Measurements from ENCODE around the gene RAB1A.

The RAB1A gene

DNA sequence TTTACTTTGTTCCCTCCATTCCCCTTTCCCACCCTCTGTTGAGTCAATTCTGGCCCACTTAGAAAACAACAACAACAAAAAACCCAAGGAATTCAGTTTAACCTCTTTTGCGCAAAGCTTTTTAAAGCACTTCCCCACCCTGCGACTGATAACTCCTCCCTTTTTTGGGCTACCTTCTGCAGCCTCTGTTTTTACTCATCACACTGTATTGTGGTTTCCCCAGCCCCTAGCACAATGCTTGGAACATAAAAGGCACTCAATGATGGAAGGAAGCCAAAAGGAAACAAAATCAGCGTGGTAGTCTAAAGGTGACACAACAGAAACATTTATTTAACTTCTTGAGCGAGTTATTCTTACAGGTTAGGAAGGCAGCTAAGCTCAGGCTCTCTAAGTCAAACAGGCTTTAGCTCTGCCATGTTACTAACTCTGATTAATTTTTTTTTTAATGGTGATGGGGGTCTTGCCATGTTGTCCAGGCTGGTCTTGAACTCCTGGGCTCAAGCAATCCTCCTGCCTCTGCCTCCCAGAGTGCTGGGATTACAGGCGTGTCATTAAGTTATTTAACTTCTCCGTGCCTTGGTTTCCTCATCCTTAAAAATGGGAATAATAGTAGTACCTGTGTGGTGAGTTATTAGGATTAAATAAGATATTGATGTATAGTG, 72.4 kb downstream of the RAB1A start:
- DNase-seq: peak; percentile 51 to 79

DNA sequence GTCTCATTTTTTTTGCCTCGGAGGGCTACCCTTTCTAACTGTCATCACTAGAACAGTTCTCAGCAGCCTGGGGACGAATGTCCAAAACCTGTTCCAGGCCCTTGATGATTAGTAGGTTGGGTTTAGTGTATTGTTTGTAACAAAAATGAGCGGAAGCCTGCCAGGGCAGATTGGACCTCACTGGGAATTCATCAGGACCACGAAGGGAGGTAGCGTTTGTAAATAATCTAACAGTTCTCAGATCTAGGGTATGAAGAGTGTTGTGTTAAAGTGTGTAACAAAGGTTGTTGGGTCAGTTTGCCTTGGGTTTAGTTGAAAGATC, 72.9 kb downstream of the RAB1A start:
- no peak for DNase-seq

DNA sequence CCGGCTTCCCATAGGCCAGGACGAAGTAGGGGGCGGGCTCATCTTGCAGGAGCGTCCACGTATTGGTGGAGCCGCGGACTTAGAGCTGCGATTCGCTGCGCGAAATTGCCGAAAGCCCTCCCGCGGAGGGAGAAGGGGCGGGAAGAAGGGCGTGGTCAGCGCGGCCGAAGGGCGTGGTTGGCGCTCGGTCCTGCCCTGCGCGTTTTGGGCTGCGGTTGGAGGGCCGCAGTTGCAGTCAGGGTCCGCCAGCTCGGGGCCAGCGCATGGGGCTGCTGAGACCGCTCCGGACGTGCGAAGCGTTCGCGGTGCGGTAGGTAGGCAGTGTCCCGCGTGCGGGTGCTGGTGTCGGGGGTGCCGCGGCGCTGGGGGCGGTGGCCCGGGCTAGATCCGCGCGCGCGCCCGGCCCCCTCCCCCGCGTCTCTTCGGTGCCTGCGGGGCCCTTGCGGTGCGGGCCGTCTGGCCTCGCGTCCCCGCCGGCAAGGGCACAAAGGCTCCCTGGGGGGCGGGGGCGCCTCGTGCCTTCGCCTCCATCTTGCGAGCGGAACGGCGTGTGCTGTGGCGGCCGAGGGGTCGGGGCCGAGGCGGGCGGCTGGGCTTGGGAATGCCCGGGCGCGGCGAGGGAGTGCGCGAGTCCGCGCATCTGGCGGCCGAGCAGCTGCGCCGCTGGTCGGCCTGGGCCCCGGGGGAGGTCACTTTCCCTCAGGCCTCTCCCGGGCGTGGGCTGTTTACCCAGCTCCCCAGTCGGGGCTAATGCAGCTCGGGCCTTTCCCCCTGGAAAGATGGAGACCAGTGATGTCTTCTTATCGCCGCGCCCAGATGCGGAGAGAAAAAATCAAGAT, 73.5 kb downstream of the RAB1A start, which contains the start of gene CEP68:
Gene CEP68 (plus strand): TSS at position 202 of the 839 bp plus-strand sequence. CDS start 13,029 bp downstream, outside the sequence.
- DNase-seq: peak; percentile 95 to 96

DNA sequence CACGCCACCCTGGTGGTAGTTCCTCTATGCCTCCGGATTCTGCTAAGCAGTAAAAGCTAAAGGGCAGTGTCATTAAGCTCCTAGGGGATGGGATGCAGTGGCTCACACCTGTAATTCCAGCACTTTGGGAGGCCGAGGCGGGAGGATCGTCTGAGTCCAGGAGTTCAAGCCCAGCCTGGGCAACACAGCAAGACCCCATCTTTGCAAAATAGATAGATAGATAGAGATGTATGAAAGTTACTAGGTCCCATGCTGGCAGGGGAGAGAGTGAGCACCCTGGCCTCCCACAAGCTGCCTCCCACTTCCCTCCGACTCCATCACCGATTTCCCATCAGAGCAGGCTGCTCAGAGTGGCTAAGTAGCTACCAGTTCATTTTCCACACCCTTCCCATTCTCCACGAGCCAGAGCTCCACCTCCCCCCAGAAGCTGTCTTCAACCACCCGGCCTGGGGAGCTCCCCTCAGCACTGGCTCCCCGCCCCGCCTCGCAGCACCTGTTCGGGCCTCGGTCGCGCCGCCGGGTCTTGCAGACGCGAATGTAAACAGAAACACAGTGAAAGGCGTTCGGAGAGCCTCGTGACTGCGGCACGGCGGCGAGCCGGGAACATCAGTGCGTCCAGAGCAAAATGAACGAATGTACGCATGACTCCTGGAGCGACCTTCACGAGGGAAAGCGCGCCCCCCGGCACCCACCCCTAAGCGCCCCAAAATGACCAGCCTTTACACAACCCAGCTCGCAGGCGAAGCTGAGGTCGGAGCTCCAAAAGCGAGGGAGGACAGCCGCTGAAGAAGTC, 74.3 kb downstream of the RAB1A start:
- peak in 1 of 2 donors; percentile 66 for DNase-seq

DNA sequence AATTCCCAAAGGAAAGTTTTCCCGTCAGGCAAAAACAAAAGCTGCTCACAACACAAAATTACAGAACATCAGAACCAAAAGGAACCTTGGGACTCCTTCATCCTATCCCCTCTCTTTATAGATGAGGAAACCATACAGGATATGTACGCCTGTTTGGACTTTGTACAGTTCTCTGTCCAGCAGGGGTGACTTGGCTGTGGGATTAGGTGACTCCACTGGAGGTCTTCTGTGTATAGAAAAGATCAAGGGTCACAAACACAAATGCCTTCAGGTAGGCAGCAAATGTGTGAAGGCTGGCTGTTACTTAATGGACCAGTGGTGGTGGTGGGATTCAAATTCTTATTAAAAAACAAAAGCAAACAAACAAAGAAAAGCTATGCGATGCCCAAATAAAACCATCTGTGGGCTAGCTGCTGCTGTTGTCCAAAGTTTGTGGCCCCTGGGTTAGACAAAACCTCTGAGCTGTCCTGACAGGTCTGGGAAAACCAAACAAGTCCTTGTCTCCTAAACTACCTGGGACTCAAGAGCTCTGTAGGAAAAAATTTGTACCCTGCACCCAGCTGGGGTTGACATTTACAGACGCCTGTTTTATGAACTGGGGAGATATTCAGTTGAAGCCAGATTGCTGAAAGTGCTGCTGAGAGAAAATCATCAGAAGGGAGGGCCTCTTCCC, 75.0 kb downstream of the RAB1A start:
- DNase-seq: no peak

DNA sequence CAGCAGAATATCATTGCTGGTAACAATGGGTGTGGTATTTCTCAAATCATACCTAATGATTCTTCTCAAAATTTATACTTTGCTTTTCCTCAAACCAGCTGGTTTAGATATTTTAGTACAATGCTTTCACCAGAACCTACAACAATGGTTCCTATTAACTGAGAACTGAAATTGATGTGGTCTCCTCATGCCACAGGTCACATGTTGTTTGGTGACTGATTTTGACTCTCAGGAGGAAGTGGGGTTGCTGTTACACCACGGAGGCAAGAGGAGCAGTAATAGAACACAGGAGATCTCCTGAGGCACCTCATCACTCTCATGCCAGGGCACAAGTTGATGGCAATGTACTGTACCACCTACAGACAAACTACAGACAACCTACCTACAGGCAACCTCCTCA, 76.7 kb downstream of the RAB1A start:
- peak; percentile 46 to 56 for DNase-seq

DNA sequence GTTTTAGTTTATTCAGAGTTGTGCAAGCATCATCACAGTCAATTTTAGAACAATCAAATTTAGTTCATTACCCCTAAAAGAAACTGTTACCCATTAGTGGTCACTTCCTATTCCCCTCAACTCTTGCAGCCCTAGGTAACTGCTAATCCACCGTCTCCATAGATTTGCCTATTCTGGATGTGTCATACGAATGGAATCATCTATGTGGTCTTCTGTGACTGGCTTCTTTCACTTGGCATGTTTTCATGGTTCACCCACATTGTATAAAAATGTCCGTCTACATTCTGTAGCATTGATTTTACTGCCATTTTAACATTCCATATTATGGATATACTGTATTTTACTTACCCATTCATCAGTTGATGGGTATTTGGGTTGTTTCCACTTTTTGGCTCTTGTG, 79.0 kb downstream of the RAB1A start:
- no peak for DNase-seq

DNA sequence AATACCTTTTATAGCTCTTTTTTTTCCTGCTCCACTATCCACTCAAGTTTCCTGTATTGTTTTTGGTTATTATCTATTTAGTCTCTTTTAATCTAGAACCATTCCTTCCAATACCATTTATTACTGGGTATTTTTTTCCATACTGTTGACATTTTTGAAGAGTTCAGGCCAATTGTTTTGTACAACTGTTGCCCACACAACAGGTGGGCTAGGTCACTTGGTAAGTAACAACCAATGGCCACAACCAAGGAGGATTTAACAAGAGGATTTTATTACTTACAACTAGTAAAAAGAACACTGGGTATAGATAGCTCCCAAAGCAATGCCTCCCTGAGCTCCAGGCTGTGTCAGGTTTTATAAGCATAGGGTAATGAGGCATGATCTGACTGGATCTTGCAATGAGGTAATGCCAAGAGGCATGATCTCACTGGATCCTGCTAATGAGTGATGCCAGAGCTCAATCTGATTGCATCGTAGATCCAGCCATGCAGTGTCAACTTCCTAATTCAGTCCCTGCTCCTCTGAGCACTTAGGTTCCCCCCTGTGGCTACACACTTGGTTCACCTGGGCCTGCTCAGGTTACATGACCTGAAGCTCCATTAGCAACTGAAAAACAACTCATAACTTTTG, 80.8 kb downstream of the RAB1A start:
- DNase-seq: no peak

DNA sequence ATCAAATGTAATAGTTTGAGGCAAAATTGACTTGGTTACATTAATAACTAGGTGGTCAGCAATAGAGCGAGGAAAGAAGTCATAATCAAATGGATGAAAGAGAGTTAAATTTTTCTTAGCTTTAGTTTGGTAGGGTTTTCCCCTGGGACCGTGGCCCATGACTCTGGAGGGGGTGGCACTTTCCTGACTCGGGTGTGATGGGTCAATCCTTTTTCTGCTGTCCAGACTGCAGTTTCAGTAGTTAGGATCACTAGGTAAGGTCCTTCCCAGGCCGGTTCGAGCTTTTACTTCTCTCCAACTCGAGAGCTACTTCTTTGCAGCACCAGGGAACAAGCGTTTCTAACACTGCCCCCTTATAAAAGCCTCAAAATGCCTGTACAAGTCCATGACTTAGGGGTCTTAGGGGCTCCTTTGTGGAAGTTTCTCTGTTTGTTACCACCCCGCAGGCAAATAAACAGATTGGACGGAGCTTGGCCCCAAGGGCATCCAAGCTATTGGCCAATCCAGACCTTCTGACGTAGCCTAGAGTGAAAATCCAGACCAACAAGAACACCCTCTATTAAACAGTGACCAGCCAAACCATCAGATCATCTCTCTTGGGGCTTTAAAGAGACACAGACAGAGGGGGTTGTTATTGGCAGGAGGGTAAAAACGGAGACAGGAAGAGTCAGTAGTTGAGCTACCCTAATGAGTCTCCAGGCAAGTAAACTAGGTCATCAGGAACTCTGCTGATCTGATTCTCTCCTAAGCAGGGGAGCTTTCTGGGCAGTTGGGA, 83.1 kb downstream of the RAB1A start:
- no peak for DNase-seq

DNA sequence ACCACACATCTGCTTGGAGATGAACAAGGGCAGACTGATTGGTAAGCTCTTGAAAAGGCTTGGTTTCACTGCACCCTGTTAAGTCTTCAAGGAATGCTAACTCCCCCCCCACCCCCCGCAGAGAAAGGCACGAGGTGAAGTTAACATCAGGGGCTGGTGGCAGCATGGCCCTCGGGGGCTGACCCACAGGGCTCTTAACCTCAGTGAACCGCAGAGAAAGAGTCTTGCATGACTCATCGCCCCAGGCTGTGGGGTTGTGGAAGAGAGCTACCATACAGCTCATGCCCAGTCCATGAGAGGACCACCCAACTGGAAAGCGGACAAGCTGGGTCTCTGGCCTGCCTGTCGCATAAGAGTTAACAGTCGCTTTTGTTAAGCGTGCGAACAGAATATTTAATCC, 84.3 kb downstream of the RAB1A start:
- no peak for DNase-seq

DNA sequence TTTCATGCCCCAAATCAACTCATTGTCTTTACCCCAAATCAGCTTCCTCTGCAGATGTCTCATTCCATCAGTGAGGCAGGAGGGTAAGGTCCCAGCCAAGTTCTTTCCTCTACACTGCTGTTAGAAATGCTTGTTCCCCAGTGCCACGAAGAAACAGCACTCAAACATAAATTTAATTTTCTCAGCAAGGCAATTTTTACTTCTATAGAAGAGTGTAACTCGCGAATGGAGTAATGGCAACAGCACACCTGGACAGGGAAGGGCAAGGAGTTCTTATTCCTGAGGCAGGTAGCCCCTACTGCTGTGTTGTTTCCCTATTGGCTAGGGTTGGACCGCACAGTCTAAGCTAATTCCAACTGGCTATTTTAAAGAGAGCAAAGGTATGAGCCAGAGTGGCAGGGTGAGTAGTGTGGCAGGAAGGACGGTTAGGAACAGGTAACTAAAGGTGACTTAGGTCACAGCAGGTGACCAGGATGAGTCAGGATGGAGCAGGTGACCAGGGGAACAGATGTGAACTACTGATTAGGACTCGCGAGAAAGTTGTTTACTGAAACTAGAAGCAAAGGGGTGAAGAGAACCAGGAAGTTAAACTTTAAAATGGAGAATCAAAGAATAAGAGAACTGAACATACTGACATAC, 85.7 kb downstream of the RAB1A start:
- no peak for DNase-seq

DNA sequence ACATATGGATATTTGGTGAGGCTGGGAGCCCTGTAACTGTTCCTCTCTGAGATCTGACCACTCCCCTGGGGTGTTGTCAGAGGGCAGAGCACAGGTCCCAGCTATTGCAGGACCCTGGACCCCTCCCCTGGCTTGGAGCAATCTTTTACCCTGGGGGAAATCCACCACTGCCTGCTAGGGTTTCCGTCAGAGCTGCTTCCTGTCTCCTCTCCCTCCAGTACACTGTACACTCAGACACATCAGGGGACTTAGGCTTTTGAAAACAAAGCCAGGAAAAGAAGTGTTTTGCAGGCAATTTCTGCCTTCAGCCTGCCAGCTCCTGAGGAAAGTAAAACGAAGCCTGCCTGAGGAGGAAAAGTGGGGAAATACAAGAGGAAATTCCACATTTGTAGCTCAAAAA, 86.9 kb downstream of the RAB1A start:
- no peak for DNase-seq

DNA sequence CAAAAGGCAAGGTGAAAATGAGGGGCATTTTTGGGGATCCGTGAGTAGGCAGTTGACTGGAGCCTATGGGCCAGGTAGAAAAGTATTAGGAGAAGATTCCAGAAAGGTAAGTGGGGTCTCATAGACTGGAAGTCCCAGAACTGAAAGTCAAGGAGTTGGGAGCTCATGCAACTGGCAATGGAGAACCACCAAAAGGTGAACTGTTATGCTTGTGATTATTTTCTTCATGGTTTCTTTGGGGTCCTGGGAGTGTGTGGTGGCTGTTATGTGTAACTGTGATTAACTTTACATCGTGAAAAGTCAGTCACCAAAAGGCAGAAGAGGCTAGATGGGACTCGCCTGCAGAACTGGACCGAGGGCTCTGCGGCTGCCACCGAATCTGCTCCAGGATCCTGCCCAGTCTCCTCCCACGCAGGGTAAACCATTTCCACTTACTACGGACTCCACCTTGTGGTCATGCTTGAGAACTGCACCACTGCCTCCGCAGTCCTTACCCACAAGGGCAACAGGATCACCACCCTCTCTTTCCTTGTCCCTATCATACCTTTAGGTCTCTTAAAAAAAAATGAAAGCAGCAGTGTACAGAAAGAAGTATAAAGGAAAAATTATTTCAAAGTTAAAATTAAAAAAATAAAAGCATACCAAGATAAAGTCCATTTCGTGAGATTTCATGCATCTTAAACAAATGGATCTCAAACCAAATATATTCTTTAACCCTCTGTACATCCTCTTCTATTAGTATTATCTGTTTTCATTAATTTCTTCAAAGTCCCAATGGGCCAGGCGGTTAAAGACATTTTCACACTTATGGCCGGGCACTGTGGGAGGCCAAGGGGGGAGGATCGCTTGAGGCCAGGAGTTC, 89.3 kb downstream of the RAB1A start:
- peak; percentile 78 to 81 for DNase-seq

DNA sequence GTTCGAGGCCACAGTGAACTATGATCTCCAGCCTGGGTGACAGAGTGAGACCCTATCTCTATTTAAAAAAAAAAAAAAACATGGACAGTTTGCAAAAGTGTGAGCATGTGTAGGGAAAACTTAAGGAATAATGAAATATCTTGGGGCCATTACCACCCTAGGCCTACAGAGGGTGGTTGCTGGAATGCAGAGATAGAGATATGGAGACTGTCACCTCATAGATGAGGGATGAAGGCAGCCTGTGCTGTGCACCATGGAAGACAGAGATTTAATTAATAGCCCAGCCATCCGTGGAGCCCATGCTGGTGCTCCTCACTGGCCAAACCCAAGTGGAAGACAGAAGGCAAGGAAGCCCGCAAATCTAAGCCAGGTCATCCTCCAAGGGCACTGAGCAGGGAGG, 90.3 kb downstream of the RAB1A start:
- no peak for DNase-seq

DNA sequence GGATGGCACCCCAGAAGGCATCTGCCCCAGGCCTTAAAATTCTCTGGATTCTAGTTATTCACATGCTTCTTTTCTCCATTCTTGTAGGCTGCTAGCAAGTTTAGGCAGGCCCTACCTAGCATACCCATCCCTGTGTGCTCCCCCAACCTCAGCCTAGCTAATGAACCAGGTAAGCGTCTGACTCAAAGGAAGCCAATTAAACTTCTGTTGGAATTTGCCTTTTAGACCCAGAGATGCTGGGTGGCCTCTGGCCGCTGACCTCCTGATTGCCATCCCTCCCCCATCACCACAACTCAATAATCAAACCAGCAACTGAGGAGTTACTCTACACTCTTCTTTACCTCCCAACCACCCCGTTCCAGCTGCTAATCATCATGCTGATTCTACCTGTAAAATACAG, 92.7 kb downstream of the RAB1A start:
- no peak for DNase-seq

Data from CD4-positive, alpha-beta T cell treated with Interleukin-1 beta for 1 hour (primary cell).